T-helper 1 cell (primary cell): Measurements from ENCODE around the gene PCSK9.
A peak's percentile ranks its signal among the peaks of the same experiment; 100 is the strongest.
"Not testable (repeated sequence)": the region's sequence is repeated elsewhere in the genome, so short reads cannot be mapped to it uniquely, and the experiment has no call there.

Experiments
- DNase-seq, 5 donors: peaks; one replicate each; pipeline ENCODE4 v3.0.0-alpha.2; 2012 to 2020

The PCSK9 gene

GRCh38 chr1:55010194-55010886 is 29.0 kb upstream of the PCSK9 start:
- no peak for DNase-seq

- no peak for DNase-seq
Observed at GRCh38 chr1:55010887-55011217, 28.5 kb upstream of the PCSK9 start.

DNA sequence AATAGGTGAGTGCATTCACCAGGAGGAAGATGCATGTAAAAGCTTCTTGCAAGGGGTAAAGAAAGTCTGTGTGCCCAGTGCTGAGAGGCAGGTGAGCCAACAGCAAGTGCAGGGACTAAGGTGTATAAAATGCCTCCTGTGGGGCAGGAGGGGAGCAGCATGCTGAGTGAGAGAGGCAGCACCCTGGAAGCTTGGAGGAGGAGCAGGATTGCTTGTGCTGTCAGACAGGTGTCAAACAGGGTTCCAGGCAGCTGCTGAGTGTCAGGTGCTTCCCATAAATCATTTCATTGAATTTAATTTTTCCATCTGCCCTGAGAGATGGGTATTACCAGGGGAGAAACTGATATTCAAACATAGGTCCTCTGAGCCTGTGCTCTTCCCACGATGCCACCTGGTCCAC is 26.7 kb upstream of the PCSK9 start:
- DNase-seq, result no peak

DNA sequence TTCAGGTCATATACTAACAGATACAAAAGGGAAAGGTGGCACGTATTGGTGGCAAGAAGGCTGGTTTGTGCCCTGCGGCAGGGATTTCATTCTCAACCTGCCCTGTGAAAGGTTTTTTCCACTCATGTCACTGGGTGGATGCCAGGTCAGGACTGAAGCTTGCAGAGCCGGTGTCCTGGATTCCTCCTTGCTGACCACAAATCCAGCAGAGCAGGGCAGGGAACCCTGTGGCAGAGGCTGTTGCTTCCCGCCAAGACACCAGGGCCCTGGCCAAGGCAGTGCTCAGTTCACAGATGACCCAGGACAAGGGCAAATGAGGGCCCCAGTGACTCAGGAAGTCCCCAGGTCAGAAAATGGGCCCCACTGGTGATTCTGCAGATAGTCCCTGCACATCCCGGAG is 24.2 kb upstream of the PCSK9 start:
- no peak for DNase-seq

DNA sequence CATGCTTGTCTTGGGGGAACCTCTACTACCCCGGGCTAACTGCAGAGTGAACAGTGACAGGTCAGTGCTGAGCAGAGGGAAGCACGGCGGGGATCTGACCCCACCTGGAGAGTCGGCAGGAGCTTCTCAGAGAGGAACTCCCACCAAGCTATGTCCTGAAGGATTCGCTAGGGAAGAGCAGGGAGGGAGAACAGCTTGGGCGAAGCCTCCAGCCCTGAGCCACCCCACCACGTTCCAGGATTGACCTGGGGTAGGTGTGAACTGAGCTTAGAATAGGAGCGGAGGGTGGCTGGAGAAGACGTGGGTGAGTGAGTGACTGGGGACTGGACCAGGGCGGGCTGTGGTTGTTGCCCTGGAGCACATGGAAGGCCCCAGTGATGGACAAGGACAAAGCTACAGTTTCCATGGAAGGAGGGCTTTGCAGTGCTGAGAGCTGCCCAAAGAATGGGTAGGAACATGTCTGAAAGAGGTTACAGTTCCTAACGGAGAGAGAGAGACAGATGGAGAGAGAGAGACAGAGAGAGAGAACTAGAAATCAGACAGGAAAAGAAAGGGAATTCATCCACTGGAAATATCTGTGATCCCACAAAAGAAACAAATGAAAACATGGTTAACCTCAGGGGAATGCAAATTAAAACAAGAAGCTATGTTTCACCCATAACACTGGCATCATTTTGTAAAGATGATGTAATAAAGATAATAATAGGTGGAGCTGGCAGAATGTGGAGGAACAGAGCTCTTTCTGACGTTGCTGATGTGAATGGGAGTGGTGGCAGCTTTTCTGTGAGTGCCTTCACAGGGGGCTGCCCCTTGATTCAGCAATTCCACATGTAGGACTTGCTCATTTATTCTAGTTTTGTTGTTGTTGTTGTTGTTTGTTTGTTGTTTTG is 23.4 kb upstream of the PCSK9 start:
- DNase-seq, result no peak

GRCh38 chr1:55018395-55018794 is 21.0 kb upstream of the PCSK9 start:
- DNase-seq, result no peak

DNA sequence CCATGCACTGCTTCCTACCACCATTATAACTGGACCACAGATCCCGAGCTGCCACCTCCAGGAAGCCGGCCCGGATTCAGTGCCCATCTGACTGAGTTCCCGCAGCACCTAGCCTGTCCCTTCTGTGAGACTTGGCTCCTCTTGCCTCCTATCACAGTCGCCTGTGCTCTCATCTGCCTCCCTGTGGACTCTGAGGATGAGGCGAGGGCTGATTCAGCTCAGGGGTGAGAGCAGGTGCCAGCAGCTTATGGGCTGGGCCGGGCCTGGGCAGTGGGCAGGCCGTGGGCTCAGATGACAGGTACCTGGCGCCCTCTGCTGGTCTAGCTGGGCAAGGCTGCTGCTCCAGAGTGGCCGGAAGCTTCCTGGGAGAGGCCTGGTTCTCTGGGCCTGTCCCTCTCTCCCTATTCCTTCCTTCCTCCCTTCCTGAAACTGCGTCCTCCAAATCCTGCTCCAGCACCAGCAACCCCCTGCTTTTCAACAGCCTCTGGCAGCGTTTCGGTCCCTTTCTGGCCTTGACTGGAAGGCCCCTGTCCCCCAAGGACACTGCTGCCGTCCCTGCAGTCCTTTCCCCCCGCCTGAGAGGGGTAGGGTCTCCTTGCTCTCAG is 17.3 kb upstream of the PCSK9 start:
- peak; percentile 25 to 53 (median 45) for DNase-seq

DNA sequence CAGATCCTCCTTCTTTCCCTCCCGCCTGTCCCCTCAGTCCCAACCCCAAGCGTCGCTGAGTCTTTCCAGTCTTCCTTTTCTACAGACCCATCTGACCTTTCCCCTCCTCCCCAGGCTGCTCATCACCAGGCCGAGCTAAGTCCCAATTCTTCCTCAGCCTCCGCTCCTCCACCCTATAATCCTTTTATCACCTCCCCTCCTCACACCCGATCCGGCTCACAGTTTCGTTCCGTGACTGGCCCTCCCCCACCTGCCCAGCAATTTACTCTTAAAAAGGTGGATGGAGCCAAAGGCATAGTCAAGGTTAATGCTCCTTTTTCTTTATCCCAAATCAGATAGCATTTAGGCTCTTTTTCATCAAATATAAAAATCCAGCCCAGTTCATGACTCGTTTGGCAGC is 15.2 kb upstream of the PCSK9 start:
- DNase-seq, result not testable (repeated sequence)

GRCh38 chr1:55026682-55027081 is 12.7 kb upstream of the PCSK9 start:
- not testable (repeated sequence) for DNase-seq

DNA sequence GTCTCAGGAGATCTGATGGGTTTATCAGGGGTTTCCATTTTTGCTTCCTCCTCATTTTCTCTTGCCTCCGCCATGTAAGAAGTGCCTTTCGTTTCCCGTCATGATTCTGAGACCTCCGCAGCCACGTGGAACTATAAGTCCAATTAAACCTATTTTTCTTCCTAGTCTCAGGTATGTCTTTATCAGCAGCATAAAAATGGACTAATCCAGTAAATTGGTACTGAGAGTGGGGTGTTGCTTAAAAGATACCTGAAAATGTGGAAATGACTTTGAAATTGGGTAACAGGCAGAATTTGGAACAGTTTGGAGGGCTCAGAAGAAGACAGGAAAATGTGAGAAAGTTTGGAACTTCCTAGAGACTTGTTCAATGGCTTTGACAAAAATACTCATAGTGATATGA is 8.2 kb upstream of the PCSK9 start:
- DNase-seq, result not testable (repeated sequence)

- no peak for DNase-seq
Observed at GRCh38 chr1:55033265-55033614, 6.1 kb upstream of the PCSK9 start.

DNA sequence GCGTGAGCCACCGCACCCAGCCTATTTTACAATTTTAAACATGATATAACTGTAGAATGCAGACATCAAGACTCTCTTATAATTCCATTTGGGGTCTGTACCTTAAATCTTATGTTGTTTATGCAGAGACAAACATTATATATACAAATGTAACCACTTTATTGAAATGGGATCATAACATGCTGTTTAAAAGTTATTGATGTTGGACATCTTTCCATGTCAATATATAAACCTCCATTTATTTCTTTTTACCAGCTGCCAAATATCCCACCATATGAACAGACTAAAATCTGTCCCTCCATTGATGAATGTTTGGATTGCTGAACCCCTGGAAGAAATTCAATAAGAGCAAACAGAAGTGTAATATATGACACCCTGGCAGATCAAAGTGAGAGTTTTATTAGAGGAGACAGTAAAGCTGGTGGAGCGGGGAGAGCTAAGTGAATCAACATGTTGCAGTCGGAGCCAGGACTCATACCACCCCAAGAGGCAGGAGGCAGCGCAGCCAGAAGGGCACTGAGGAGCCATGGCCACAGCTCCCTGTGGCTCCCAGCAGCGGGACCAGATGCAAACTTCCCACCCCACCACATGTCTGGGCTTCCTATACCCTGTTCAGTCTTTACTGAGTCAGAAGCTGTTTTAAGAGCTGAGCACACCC is 4.7 kb upstream of the PCSK9 start:
- DNase-seq, result no peak

DNA sequence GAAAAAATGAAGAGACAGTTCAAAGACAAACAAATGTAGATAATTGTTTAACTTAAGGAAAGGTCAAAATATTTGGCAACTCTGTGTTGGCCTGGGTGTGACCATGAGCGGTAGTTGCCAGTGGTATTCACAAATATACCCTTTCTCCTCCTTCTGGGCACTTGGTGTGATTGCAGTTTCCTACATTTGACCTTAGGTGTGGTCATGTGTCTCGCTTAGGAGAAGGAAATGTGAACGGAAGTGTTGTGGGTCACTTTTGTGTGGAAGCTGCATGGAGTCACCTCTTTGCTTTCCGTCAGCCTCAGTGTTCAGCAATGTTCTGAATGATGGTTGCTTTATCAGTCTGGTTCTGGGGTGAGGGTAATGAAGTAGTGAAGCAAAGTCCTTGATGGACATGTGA is 3.4 kb upstream of the PCSK9 start:
- no peak for DNase-seq

- DNase-seq, result no peak
Observed at GRCh38 chr1:55037733-55038551, 1.4 kb upstream of the PCSK9 start.

- DNase-seq, result no peak
Observed at GRCh38 chr1:55038552-55038838, 853 bp upstream of the PCSK9 start.

GRCh38 chr1:55038974-55039341 is 390 bp upstream of the PCSK9 start:
- no peak for DNase-seq

GRCh38 chr1:55040083-55040932 is 960 bp downstream of the PCSK9 start:
- DNase-seq, result no peak

GRCh38 chr1:55040933-55041494 is 1.7 kb downstream of the PCSK9 start:
- no peak for DNase-seq

GRCh38 chr1:55041613-55042012 is 2.3 kb downstream of the PCSK9 start:
- DNase-seq, result no peak

- no peak for DNase-seq
Observed at GRCh38 chr1:55043011-55043410, 3.7 kb downstream of the PCSK9 start.

GRCh38 chr1:55043726-55044125 is 4.4 kb downstream of the PCSK9 start:
- no peak for DNase-seq
